A549 (cell line): ENCODE data around the gene F8. TPM values are rescaled to one million over a fixed set of nuclear protein-coding genes. Genes with fewer than 3 reads are reported as not detected.

Experiments used
- ATAC-seq, 2 experiments: fragments of 200-7000 bp in 1 of 2; fragments of >200 bp in 1 of 2; cut with Nextera tagmentation in 1 of 2; cut with Tn5 transposase in 1 of 2; 3 replicates each; pipeline versions ENCODE4 v1.8.0 to v1.9.1; 2018 to 2020; ENCODE audit warnings: mild to moderate bottlenecking in 1 of 2, moderate library complexity in 1 of 2
- CTCF ChIA-PET: fragments of 300-600 bp; sonication (Branson Sonifier 250); formaldehyde crosslinking; extraction: SDS; loops from one replicate; lab custom pipeline; 2021; ENCODE audit warnings: antibody characterized with exemption, inconsistent platforms; lab: Yijun Ruan, JAX
- POLR2A ChIA-PET: fragments of 350-600 bp; formaldehyde crosslinking; extraction: SDS; loops from one replicate; lab custom pipeline; 2021; ENCODE audit warnings: antibody characterized with exemption, inconsistent platforms; lab: Yijun Ruan, JAX
- DNase-seq, 2 experiments: peaks; one replicate each; pipeline versions ENCODE4 v3.0.0 to v3.0.0-alpha.2; 2011 to 2016; ENCODE audit warnings: low read depth in 1 of 2, low spot score in 1 of 2
- FAIRE-seq: peaks from 2 replicates; lab custom pipeline; 2011; peaks lifted over from hg19 to GRCh38; lab: Jason Lieb, UNC
- H3K27ac ChIP-seq, 2 experiments: fragments of >200 bp; sonication (Bioruptor Twin); formaldehyde crosslinking; 3 replicates each; pipeline ENCODE4 v1.5.1; 2016 to 2017
- H3K4me1 ChIP-seq: fragments of >200 bp; sonication (Bioruptor Twin); formaldehyde crosslinking; 3 replicates; pipeline ENCODE4 v1.6.1; 2016
- H3K4me2 ChIP-seq: fragments of >200 bp; sonication (Bioruptor Twin); formaldehyde crosslinking; 3 replicates; pipeline ENCODE4 v1.6.1; 2016
- H3K4me3 ChIP-seq: fragments of >200 bp; sonication (Bioruptor Twin); formaldehyde crosslinking; 3 replicates; pipeline ENCODE4 v1.5.1; 2016
- H3K9me3 ChIP-seq: fragments of >200 bp; sonication (Bioruptor Twin); formaldehyde crosslinking; 3 replicates; pipeline ENCODE4 v1.6.1; 2016
- ESRRA ChIP-seq: fragments of 150-350 bp; IDR thresholded peaks from 2 replicates; pipeline ENCODE4 v1.6.1; 2014; ENCODE audit warnings: mild to moderate bottlenecking, low read length, borderline replicate concordance
- FOSL2 ChIP-seq, 2 experiments: fragments of 450-650 bp in 1 of 2; fragments of >200 bp in 1 of 2; sonication (Bioruptor Twin) in 1 of 2; formaldehyde crosslinking; IDR thresholded peaks; 2 replicates each; pipeline versions ENCODE4 v1.5.0 to v1.6.1; 2016 to 2020; ENCODE audit warnings: mild to moderate bottlenecking in 1 of 2, moderate library complexity in 1 of 2
- HDAC2 ChIP-seq: fragments of 200-600 bp; sonication (generic); IDR thresholded peaks from 2 replicates; pipeline ENCODE4 v1.6.1; 2016
- JUN ChIP-seq, 2 experiments: fragments of >200 bp; sonication (Bioruptor Twin); formaldehyde crosslinking; IDR thresholded peaks; 2 replicates in 1 of 2; 3 replicates in 1 of 2; pipeline ENCODE4 v1.6.1; 2016 to 2017
- KDM5A ChIP-seq: fragments of 200-600 bp; sonication (generic); IDR thresholded peaks from 2 replicates; pipeline ENCODE4 v1.6.1; 2016; ENCODE audit warnings: antibody characterized with exemption, mild to moderate bottlenecking
- MAZ ChIP-seq: fragments of 150-350 bp; IDR thresholded peaks from 2 replicates; pipeline ENCODE4 v1.6.1; 2014; ENCODE audit warnings: antibody characterized with exemption, low read depth, low read length, borderline replicate concordance
- NFE2L2 ChIP-seq: fragments of 150-350 bp; conservative IDR thresholded peaks from 2 replicates; pipeline ENCODE4 v1.6.1; 2014; ENCODE audit warnings: low read length
- NPAS2 ChIP-seq: fragments of 250-450 bp; sonication (Bioruptor Pico); IDR thresholded peaks from 2 replicates; pipeline ENCODE4 v1.8.0; 2022; ENCODE audit warnings: mild to moderate bottlenecking, moderate library complexity, borderline replicate concordance
- PHF8 ChIP-seq: fragments of 200-600 bp; sonication (generic); IDR thresholded peaks from 2 replicates; pipeline ENCODE4 v1.6.1; 2016; ENCODE audit warnings: low read depth, mild to moderate bottlenecking, antibody characterized with exemption, moderate library complexity, borderline replicate concordance
- POLR2A ChIP-seq: IDR thresholded peaks from 2 replicates; pipeline ENCODE4 v1.6.1; 2012; ENCODE audit warnings: mild to moderate bottlenecking, low read length
- ZC3H11A ChIP-seq: fragments of 450-650 bp; IDR thresholded peaks from 2 replicates; pipeline ENCODE4 v1.6.1; 2014; ENCODE audit warnings: antibody characterized with exemption, mild to moderate bottlenecking
- WGBS: methylation state at CpG from one replicate; pipeline ENCODE4 v1.1.6; 2017; ENCODE audit errors: missing lambda C conversion rate; 5-methylcytosine and 5-hydroxymethylcytosine counted together
- polyA minus RNA-seq: library from RNA; depleted of rRNA, polyadenylated mRNA; stranded (reverse); fragments of >200 nt; gene quantifications from 2 replicates; pipeline ENCODE4 v1.2.3, GENCODE V29; 2011; rRNA and poly(A)+ RNA removed
- polyA plus RNA-seq, 4 experiments: library from polyadenylated mRNA; depleted of rRNA in 3 of 4; stranded (reverse); fragments of >200 nt; fragmentation: RNase III in 1 of 4; extraction: RNeasy Plus Mini Kit Qiagen cat#74134 plus additional on column Dnase treatment in 1 of 4; gene quantifications; 2 replicates in 3 of 4; 3 replicates in 1 of 4; pipeline ENCODE4 v1.2.3, GENCODE V29; 2011 to 2017
- TF ChIP-seq, protein P1 (sequence below): fragments of 150-350 bp; IDR thresholded peaks from 2 replicates; pipeline ENCODE4 v1.6.1; 2014; ENCODE audit warnings: low read depth, mild to moderate bottlenecking, low read length
- TF ChIP-seq, protein P2 (sequence below): IDR thresholded peaks from 2 replicates; pipeline ENCODE4 v1.6.1; 2012

The F8 gene
- polyA plus RNA-seq (2011; rRNA removed), result 6.4 and 6.9 TPM in 2 replicates
- polyA plus RNA-seq (2012; cell fraction: cytosol; rRNA removed), result 1.4 and 1.7 TPM in 2 replicates
- 0.62 and 0.71 TPM in 2 replicates for polyA plus RNA-seq (2012; cell fraction: nucleus; rRNA removed)
- polyA plus RNA-seq (2017; fragmentation: RNase III; extraction: RNeasy Plus Mini Kit Qiagen cat#74134 plus additional on column Dnase treatment), result 4.3 to 6.1 TPM (median 4.7 TPM) in 3 replicates
- polyA minus RNA-seq, result 2.9 and 4.5 TPM in 2 replicates

GRCh38 chrX:155022585-155022984 lies at the start of gene F8:
TSS of gene F8 (minus strand) at chrX:155022723. CDS start at chrX:155022552, 171 bp downstream.
- Histone ChIP-seq H3K4me3 (no peak within 1 kb of the TSS), H3K4me1 (peaks cover 13% of the 10 kb centered on the region; the same call in 2 of the 3 replicates), H3K9me3 (no peaks in the 10 kb centered on the region), H3K27ac (no peak within 1 kb of the TSS), H3K4me2 (no peak within 1 kb of the TSS)
- no peak for ATAC-seq
- no peak for FAIRE-seq
- no peak for DNase-seq
- TF ChIP-seq, protein P1, sequence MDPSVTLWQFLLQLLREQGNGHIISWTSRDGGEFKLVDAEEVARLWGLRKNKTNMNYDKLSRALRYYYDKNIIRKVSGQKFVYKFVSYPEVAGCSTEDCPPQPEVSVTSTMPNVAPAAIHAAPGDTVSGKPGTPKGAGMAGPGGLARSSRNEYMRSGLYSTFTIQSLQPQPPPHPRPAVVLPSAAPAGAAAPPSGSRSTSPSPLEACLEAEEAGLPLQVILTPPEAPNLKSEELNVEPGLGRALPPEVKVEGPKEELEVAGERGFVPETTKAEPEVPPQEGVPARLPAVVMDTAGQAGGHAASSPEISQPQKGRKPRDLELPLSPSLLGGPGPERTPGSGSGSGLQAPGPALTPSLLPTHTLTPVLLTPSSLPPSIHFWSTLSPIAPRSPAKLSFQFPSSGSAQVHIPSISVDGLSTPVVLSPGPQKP, result no peak
- no peak for TF ChIP-seq NFE2L2
- 33% methylated on average over 1 of the region's 1 CpG for WGBS
- CTCF ChIA-PET, result interaction anchor here (1.4 kb wide), 2 partner anchors 35 to 42 kb away, joined by 3 read pairs; no protein-coding TSS in a partner anchor
- POLR2A ChIA-PET, result no interaction called here

DNA sequence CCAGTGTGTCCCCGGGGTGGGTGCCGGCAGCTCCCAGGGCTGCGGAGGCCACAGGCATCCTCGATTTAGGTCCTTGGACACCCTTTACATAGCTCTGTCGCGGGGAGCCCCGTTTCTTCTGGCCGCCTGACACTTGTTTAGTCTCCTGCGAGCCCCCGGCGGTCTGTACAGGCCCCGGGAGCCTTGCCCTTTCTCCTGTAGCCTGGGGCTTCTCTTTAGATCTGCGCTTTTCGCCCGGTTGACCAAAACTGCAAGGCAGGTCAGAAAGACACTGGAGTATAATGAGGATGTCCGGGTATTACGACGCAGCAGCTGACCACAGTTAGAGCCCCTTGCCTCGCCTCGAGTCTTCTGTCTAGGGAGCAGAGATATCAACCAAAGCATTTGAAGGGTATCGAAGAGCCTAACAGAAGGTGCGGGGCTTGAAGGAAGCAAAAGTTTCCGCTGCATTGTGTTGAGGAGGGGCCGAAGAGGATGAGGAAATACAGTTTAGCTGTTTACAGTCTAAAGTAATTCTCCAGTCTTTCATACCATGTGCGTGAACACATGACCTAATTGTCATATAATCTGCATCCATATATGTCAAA lies 49.3 kb upstream of the F8 start:
- CTCF ChIA-PET, result interaction anchor here (1.4 kb wide), 1 partner anchor 15 kb away, joined by 6 read pairs; no protein-coding TSS in a partner anchor
- WGBS, result 5% methylated on average over 13 of the region's 25 CpGs
- POLR2A ChIA-PET, result no interaction called here
- H3K4me1 ChIP-seq, result peaks cover 36% of the 10 kb centered on the region
- DNase-seq (no peak), FAIRE-seq (no peak), ATAC-seq (no peak; a peak in 1 of 6 replicates)
- H3K27ac ChIP-seq, result peak overlapping the region; percentile 83 to 92
- peak overlapping the region; percentile 86 for H3K4me2 ChIP-seq
- no peaks in the 10 kb centered on the region for H3K9me3 ChIP-seq
- peak overlapping the region; percentile 83 for H3K4me3 ChIP-seq
- TF ChIP-seq FOSL2 (IDR thresholded peaks at IDR 0.05), result no peak
- no peak for TF ChIP-seq FOSL2 (CRISPR knock-in tag; IDR thresholded peaks at IDR 0.05)
- TF ChIP-seq, protein P2, sequence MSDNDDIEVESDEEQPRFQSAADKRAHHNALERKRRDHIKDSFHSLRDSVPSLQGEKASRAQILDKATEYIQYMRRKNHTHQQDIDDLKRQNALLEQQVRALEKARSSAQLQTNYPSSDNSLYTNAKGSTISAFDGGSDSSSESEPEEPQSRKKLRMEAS, result 0 out of 2 replicates have a peak, but pooled peaks have one; percentile 5
- peak; percentile 82; the same call in 1 of the 2 replicates for TF ChIP-seq PHF8
- TF ChIP-seq, all 56 proteins: peak for 2

DNA sequence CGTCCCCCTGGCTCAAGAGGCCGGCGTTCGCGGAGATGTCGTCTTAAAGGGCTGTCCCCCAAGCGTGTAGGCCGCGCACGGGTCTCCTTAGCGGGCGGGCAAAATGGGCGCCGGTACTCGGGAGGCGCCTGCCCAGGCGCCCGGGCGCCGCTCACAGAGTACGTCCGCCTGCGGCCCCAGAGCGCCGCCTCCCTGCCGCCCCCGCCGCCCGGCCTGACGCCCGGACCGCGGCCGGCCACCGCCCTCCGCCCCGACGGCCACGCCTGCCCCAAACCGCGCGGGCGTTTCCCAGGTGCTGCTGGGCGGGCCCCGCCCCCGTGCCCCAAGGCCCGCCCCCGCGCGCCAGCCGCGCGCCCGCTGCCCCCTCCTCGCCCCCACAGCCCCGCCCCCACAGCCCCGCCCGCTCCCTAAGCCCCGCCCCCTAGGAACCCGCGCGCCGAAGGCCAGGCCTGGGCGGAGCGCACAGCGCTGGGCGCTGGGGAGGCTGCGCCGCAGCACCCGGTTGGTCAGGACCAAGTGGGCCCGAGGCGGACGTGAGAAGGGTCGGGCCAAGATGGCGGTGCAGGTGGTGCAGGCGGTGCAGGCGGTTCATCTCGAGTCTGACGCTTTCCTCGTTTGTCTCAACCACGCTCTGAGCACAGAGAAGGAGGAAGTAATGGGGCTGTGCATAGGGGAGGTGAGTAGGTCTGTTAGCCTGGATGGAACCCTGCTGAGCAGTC lies 48.6 kb upstream of the F8 start, which contains the start of the genes BRCC3, CMC4 and MTCP1:
Gene BRCC3, plus strand, starts transcription at position 534 of the 719 bp plus-strand sequence. Its CDS starts 20 bp downstream, at position 554.
Gene CMC4, minus strand, starts transcription at position 162 of the 719 bp plus-strand sequence. CDS start 7,113 bp downstream, outside the sequence.
Gene MTCP1, minus strand, starts transcription at position 162 of the 719 bp plus-strand sequence. CDS start 5,126 bp downstream, outside the sequence.
- CTCF ChIA-PET, result interaction anchor here (1.1 to 1.4 kb wide), 2 partner anchors 14 to 16 kb away, joined by 5 to 6 read pairs; no protein-coding TSS in a partner anchor
- peak within 1 kb of the TSS; percentile 93 to 98 for H3K27ac ChIP-seq
- WGBS, result 0% methylated on average over 17 of the region's 81 CpGs
- TF ChIP-seq ESRRA, result no peak
- no peak for TF ChIP-seq HDAC2
- no peak for TF ChIP-seq ZC3H11A
- no peak for TF ChIP-seq NPAS2 (CRISPR knock-in tag)
- TF ChIP-seq, protein P2, result peak; percentile 25; the same call in 1 of the 2 replicates
- TF ChIP-seq JUN (IDR thresholded peaks at IDR 0.05), result peak in 1 of 2 experiments; percentile 63; a peak in 1 of 5 replicates
- TF ChIP-seq POLR2A, result peak; percentile 95
- TF ChIP-seq KDM5A, result peak; percentile 71
- 0 out of 2 replicates have a peak, but pooled peaks have one; percentile 58 for TF ChIP-seq MAZ
- H3K4me2 ChIP-seq, result peak within 1 kb of the TSS; percentile 86
- H3K4me1 ChIP-seq, result peaks cover 42% of the 10 kb centered on the region
- POLR2A ChIA-PET, result interaction anchor here (0.9 kb wide), 1 partner anchor 44 kb away, joined by 4 read pairs; the partner anchor contains the start of gene FUNDC2
- no peaks in the 10 kb centered on the region for H3K9me3 ChIP-seq
- H3K4me3 ChIP-seq, result peak within 1 kb of the TSS; percentile 84
- DNase-seq, result peak; percentile 81 to 88
- no peak for FAIRE-seq
- ATAC-seq, result peak; percentile 94 to 96
